Lower leg skin (tissue), 3 donors: Measurements from ENCODE around the gene LRRC9.

Source experiments
- CTCF ChIP-seq, 3 donors: fragments of 450-650 bp; IDR thresholded peaks; one replicate each; pipeline ENCODE4 v1.5.1; 2016; ENCODE audit warnings: antibody characterized with exemption in 3 of 3, mild to moderate bottlenecking in 3 of 3, moderate library complexity in 2 of 3
- POLR2A ChIP-seq, 2 donors: fragments of 450-650 bp; IDR thresholded peaks; one replicate each; pipeline ENCODE4 v1.6.1; 2016 to 2017; ENCODE audit warnings: antibody characterized with exemption in 2 of 2, mild to moderate bottlenecking in 1 of 2, moderate library complexity in 1 of 2

- TF ChIP-seq POLR2A (IDR thresholded peaks at IDR 0.05): no peak
- no peak for TF ChIP-seq CTCF (IDR thresholded peaks at IDR 0.05)
These were observed 49.4 kb downstream of the LRRC9 start for GRCh38 chr14:59969319-59969718.
